Endothelial cell of umbilical vein (primary cell): ENCODE data around the gene RTKN2. TPM values are rescaled to one million over a fixed set of nuclear protein-coding genes. Genes with fewer than 3 reads are reported as not detected.

Source experiments
- BruUV-seq: library from RNA; stranded (reverse); fragments of 400-500 nt; replicated peaks from 2 replicates; lab custom pipeline; 2021; lab: Mats Ljungman, UMichigan
- CTCF ChIA-PET: fragments of 300-600, 350-600 bp; sonication (Branson Sonifier 250); formaldehyde crosslinking; loops from one replicate; lab custom pipeline; 2021; ENCODE audit warnings: antibody characterized with exemption, inconsistent platforms; lab: Charles Lee
- POLR2A ChIA-PET: fragments of 300-600, 350-600 bp; sonication (Branson Sonifier 250); formaldehyde crosslinking; loops from one replicate; lab custom pipeline; 2021; ENCODE audit warnings: antibody characterized with exemption, inconsistent platforms; lab: Charles Lee
- DNase-seq: peaks from one replicate; pipeline ENCODE4 v3.0.0-alpha.2; 2011; ENCODE audit warnings: low read depth, low spot score
- FAIRE-seq: peaks from 2 replicates; lab custom pipeline; 2011; peaks lifted over from hg19 to GRCh38; lab: Jason Lieb, UNC
- H2AFZ ChIP-seq: 2 replicates; pipeline ENCODE4 v1.6.0; 2012; ENCODE audit warnings: low read depth, low read length, control low read depth, inconsistent platforms
- H3K27ac ChIP-seq: 2 replicates; pipeline ENCODE4 v1.5.1; 2011; ENCODE audit warnings: low read depth, mild to moderate bottlenecking, control low read depth, low read length, moderate library complexity; ENCODE audit not compliant: insufficient read depth
- H3K27me3 ChIP-seq, 2 experiments: 2 replicates each; pipeline versions ENCODE4 v1.6.0 to v1.6.1; 2011; ENCODE audit warnings: low read length in 2 of 2, mixed read lengths in 1 of 2; ENCODE audit not compliant: control insufficient read depth in 2 of 2, insufficient read depth in 2 of 2
- H3K36me3 ChIP-seq, 2 experiments: 2 replicates in 1 of 2; 3 replicates in 1 of 2; pipeline ENCODE4 v1.5.1; 2011; ENCODE audit warnings: low read length in 2 of 2, mild to moderate bottlenecking in 1 of 2, moderate library complexity in 1 of 2; ENCODE audit not compliant: control insufficient read depth in 2 of 2, insufficient read depth in 2 of 2; ENCODE audit errors: extremely low read depth in 1 of 2
- H3K4me1 ChIP-seq: 3 replicates; pipeline ENCODE4 v1.5.1; 2011; ENCODE audit warnings: mild to moderate bottlenecking, low read length; ENCODE audit not compliant: control insufficient read depth, insufficient read depth; ENCODE audit errors: extremely low read depth
- H3K4me2 ChIP-seq: 2 replicates; pipeline ENCODE4 v1.6.1; 2011; ENCODE audit warnings: low read length, control low read depth, mixed read lengths; ENCODE audit not compliant: insufficient read depth
- H3K4me3 ChIP-seq, 3 experiments: fragments of 200-600 bp in 1 of 3; sonication (generic), shearing (Covaris generic) in 1 of 3; replicated peaks in 1 of 3; 2 replicates each; pipeline ENCODE4 v1.5.1; 2011 to 2016; ENCODE audit warnings: control low read depth in 3 of 3, low read length in 3 of 3, mild to moderate bottlenecking in 2 of 3, inconsistent platforms in 1 of 3, low read depth in 1 of 3, moderate library complexity in 1 of 3; ENCODE audit not compliant: insufficient read depth in 1 of 3
- H3K79me2 ChIP-seq: 2 replicates; pipeline ENCODE4 v1.6.0; 2012; ENCODE audit warnings: low read length, inconsistent platforms; ENCODE audit not compliant: control insufficient read depth, insufficient read depth
- H3K9ac ChIP-seq: replicated peaks from 2 replicates; pipeline ENCODE3; 2011; ENCODE audit warnings: low read length, control low read depth; ENCODE audit not compliant: insufficient read depth; ENCODE audit errors: extremely low read depth
- H3K9me1 ChIP-seq: replicated peaks from 3 replicates; pipeline ENCODE4 v1.6.0; 2011; ENCODE audit warnings: mild to moderate bottlenecking, low read length; ENCODE audit not compliant: control insufficient read depth, insufficient read depth; ENCODE audit errors: extremely low read depth
- H3K9me3 ChIP-seq: replicated peaks from 2 replicates; pipeline ENCODE4 v1.5.1; 2012; ENCODE audit warnings: low read length, inconsistent platforms; ENCODE audit not compliant: control insufficient read depth, insufficient read depth
- H4K20me1 ChIP-seq: replicated peaks from 2 replicates; pipeline ENCODE3; 2011; ENCODE audit warnings: mild to moderate bottlenecking, low read length; ENCODE audit not compliant: control insufficient read depth, insufficient read depth; ENCODE audit errors: extremely low read depth
- CTCF ChIP-seq, 2 donors: IDR thresholded peaks; 1 replicate in 1 of 2; 2 replicates in 1 of 2; pipeline ENCODE4 v1.5.1; 2011; ENCODE audit warnings: low read length in 2 of 2, mild to moderate bottlenecking in 2 of 2, moderate library complexity in 2 of 2, control low read depth in 1 of 2, inconsistent platforms in 1 of 2, low read depth in 1 of 2; ENCODE audit not compliant: insufficient read depth in 1 of 2; ENCODE audit errors: extremely low read depth in 1 of 2
- EZH2 ChIP-seq: IDR thresholded peaks from 2 replicates; pipeline ENCODE4 v1.6.1; 2012; ENCODE audit warnings: borderline replicate concordance, low read depth, mild to moderate bottlenecking, moderate library complexity, low read length, inconsistent platforms; ENCODE audit not compliant: severe bottlenecking
- FOS ChIP-seq: IDR thresholded peaks from 2 replicates; pipeline ENCODE4 v1.6.1; 2011; ENCODE audit warnings: mild to moderate bottlenecking, low read length, moderate library complexity, borderline replicate concordance; ENCODE audit not compliant: insufficient read depth
- GATA2 ChIP-seq: IDR thresholded peaks from 2 replicates; pipeline ENCODE4 v1.7.0; 2011; ENCODE audit warnings: low read depth, mild to moderate bottlenecking, moderate library complexity, mixed read lengths, low read length; ENCODE audit not compliant: insufficient read length, insufficient read depth
- JUN ChIP-seq: IDR thresholded peaks from 2 replicates; pipeline ENCODE4 v1.6.1; 2011; ENCODE audit warnings: borderline replicate concordance, low read depth; ENCODE audit not compliant: insufficient read length, insufficient read depth
- MAX ChIP-seq: IDR thresholded peaks from 2 replicates; pipeline ENCODE4 v1.6.1; 2011; ENCODE audit not compliant: insufficient read depth, insufficient read length
- MYC ChIP-seq: IDR thresholded peaks from one replicate; pipeline ENCODE4 v1.6.1; 2011; ENCODE audit warnings: mild to moderate bottlenecking, low read depth, low read length
- POLR2A ChIP-seq: IDR thresholded peaks from 2 replicates; pipeline ENCODE4 v1.6.1; 2012; ENCODE audit warnings: low read depth, mild to moderate bottlenecking, control low read depth, low read length
- POLR2AphosphoS5 ChIP-seq: IDR thresholded peaks from 2 replicates; pipeline ENCODE4 v1.6.1; 2012; ENCODE audit warnings: low read depth, mild to moderate bottlenecking, control low read depth, low read length, moderate library complexity; ENCODE audit not compliant: insufficient read depth
- dilution Hi-C: fragments of 300-500 bp; cut with MboI; formaldehyde crosslinking; loops from one replicate; pipeline ENCODE4 v1.15.0; 2019; ENCODE audit warnings: low sequenced_read_pairs; ENCODE audit not compliant: extremely low pct_ligation_motif_present
- intact Hi-C: fragments of 100-400 bp; cut with micrococcal nuclease; formaldehyde crosslinking; loops from one replicate; pipeline ENCODE4 v1.10.0; 2022
- polyA plus RNA-seq, 4 experiments: library from polyadenylated mRNA; depleted of rRNA in 3 of 4; stranded (reverse) in 3 of 4; unstranded in 1 of 4; fragments of >200 nt; gene quantifications; 2 replicates each; pipeline versions ENCODE4 v1.2.1 to v1.2.3, GENCODE V29; 2011 to 2012; ENCODE audit warnings: missing spikeins in 1 of 4
- total RNA-seq: library from RNA; stranded (reverse); gene quantifications from 2 replicates; pipeline ENCODE4 v1.2.3, GENCODE V29; 2021

The RTKN2 gene
- total and polyA plus RNA-seq, 2 donors (not counting 3 experiments of a cell fraction or from before 2014, with no cell fraction given) = 0.65 to 4.8 TPM

- no peaks in the 10 kb centered on the region for H3K36me3 ChIP-seq
- H3K27me3 ChIP-seq = no peaks in the 10 kb centered on the region
- BruUV-seq = no TSS peak
- no peak overlapping the region for H3K4me2 ChIP-seq
- ChIA-PET CTCF (no interaction called here), POLR2A (no interaction called here)
- H3K4me1 ChIP-seq = no peaks in the 10 kb centered on the region
- no peak overlapping the region for H3K27ac ChIP-seq
- no peak overlapping the region for H3K9ac ChIP-seq
- H3K9me3 ChIP-seq = no peaks in the 10 kb centered on the region
- no peaks in the 10 kb centered on the region for H3K79me2 ChIP-seq
- FAIRE-seq = no peak
- no peak overlapping the region for H2AFZ ChIP-seq
- no peaks in the 10 kb centered on the region for H4K20me1 ChIP-seq
- TF ChIP-seq EZH2 = no peak
- TF ChIP-seq POLR2AphosphoS5 = no peak
- no peak for TF ChIP-seq CTCF (IDR thresholded peaks at IDR 0.05; ENCODE audit: extremely low read depth in 1 of 2, insufficient read depth in 1 of 2, low read depth in 1 of 2, low read length in 2 of 2)
- TF ChIP-seq FOS = no peak
- no peak for TF ChIP-seq JUN
- no peak for TF ChIP-seq MYC
- TF ChIP-seq GATA2 = no peak
- no peak for TF ChIP-seq POLR2A
- TF ChIP-seq MAX = no peak
- no peaks in the 10 kb centered on the region for H3K9me1 ChIP-seq
- intact Hi-C loops (no loop called here), dilution Hi-C loops (no loop called here)
- H3K4me3 ChIP-seq = no peak overlapping the region
- DNase-seq = no peak
These were observed 91.5 kb downstream of the RTKN2 start for GRCh38 chr10:62177111-62177510.
